SK-N-SH treated with all-trans-retinoic acid at 6 μM for 48 hours (cell line): ENCODE results near the gene TPRG1.

Source experiments
- ARNTL ChIP-seq: fragments of 450-650 bp; formaldehyde crosslinking; IDR thresholded peaks from 2 replicates; pipeline ENCODE4 v1.5.0; 2020; ENCODE audit warnings: low read depth, mild to moderate bottlenecking, moderate library complexity, borderline replicate concordance
- CREB5 ChIP-seq: fragments of 250-450 bp; sonication (Bioruptor Pico); IDR thresholded peaks from 2 replicates; pipeline ENCODE4 v1.5.1; 2020; ENCODE audit warnings: low read depth, mild to moderate bottlenecking, moderate library complexity
- ISL1 ChIP-seq: fragments of 250-450 bp; sonication (Bioruptor Pico); IDR thresholded peaks from 2 replicates; pipeline ENCODE4 v2.1.2; 2022; ENCODE audit warnings: mild to moderate bottlenecking, moderate library complexity
- OSR1 ChIP-seq: fragments of 250-450 bp; sonication (Bioruptor Pico); IDR thresholded peaks from 2 replicates; pipeline ENCODE4 v1.8.0; 2022; ENCODE audit warnings: moderate library complexity, mild to moderate bottlenecking, inconsistent platforms
- PPARA ChIP-seq: fragments of 250-450 bp; sonication (Bioruptor Pico); IDR thresholded peaks from 2 replicates; pipeline ENCODE4 v1.5.0; 2020; ENCODE audit warnings: mild to moderate bottlenecking, borderline replicate concordance
- RARB ChIP-seq: fragments of 250-450 bp; sonication (Bioruptor Pico); IDR thresholded peaks from 2 replicates; pipeline ENCODE4 v1.8.0; 2021; ENCODE audit warnings: mild to moderate bottlenecking, moderate library complexity
- ZC3H10 ChIP-seq: fragments of 250-450 bp; sonication (Bioruptor Pico); IDR thresholded peaks from 2 replicates; pipeline ENCODE4 v1.5.1; 2021; ENCODE audit warnings: mild to moderate bottlenecking, moderate library complexity
- ZFP3 ChIP-seq: fragments of 250-450 bp; sonication (Bioruptor Pico); IDR thresholded peaks from 2 replicates; pipeline ENCODE4 v1.5.0; 2020; ENCODE audit warnings: mild to moderate bottlenecking, moderate library complexity
- ZNF8 ChIP-seq: fragments of 450-650 bp; formaldehyde crosslinking; IDR thresholded peaks from 2 replicates; pipeline ENCODE4 v1.5.0; 2020; ENCODE audit warnings: mild to moderate bottlenecking, moderate library complexity
- TF ChIP-seq, protein P1 (sequence below): fragments of 250-450 bp; sonication (Bioruptor Pico); IDR thresholded peaks from 2 replicates; pipeline ENCODE4 v1.5.1; 2021; ENCODE audit warnings: mild to moderate bottlenecking, moderate library complexity

DNA sequence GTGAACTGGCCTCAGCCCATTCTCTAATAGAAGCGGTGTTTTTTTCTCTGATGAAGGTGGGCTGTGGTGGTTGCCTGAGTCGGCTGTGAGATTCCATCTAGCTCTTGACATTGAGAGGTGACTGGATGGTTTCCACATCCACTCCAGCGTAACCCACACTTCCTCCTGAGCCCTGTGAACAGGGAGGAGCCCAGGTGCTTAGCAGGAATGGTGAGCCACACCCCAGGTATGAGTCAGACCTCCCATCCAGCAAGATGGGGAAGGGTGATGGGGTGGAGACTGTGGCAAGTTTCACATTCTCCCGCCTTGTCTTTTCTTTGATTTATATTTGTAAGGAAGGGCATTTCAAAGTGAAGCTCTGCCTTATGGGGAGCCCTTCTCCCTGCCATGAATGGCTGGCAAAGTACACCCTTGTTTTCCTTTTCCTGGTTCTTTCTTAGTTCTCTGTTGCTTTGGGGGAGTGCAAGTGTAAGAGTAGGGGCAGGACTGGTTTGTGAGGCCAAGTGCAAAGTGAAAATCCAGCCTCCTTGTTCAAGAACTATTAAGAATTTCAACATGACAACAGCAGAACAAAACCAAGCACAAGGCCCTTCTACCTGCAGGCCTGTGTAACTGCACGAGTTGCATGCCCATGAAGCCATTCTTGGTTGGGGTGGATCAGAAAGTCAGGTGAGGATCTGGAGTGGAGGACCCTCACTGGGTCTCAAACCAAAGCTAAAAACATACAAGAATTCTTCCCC lies 4.6 kb upstream of the TPRG1 start:
- no peak for TF ChIP-seq ZC3H10 (CRISPR knock-in tag)
- no peak for TF ChIP-seq RARB (CRISPR knock-in tag)
- no peak for TF ChIP-seq ISL1
- no peak for TF ChIP-seq ZFP3 (CRISPR knock-in tag)
- no peak for TF ChIP-seq CREB5 (CRISPR knock-in tag)
- no peak for TF ChIP-seq OSR1
- no peak for TF ChIP-seq ARNTL (CRISPR knock-in tag)
- no peak for TF ChIP-seq PPARA
- no peak for TF ChIP-seq ZNF8 (CRISPR knock-in tag)
- TF ChIP-seq, protein P1, sequence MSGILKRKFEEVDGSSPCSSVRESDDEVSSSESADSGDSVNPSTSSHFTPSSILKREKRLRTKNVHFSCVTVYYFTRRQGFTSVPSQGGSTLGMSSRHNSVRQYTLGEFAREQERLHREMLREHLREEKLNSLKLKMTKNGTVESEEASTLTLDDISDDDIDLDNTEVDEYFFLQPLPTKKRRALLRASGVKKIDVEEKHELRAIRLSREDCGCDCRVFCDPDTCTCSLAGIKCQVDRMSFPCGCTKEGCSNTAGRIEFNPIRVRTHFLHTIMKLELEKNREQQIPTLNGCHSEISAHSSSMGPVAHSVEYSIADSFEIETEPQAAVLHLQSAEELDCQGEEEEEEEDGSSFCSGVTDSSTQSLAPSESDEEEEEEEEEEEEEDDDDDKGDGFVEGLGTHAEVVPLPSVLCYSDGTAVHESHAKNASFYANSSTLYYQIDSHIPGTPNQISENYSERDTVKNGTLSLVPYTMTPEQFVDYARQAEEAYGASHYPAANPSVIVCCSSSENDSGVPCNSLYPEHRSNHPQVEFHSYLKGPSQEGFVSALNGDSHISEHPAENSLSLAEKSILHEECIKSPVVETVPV (CRISPR knock-in tag) = no peak
